Kidney (tissue), 2 donors: ENCODE measurements around the gene SNX6. TPM values are rescaled to one million over a fixed set of nuclear protein-coding genes. Genes with fewer than 3 reads are reported as not detected.

Experiments used
- polyA plus RNA-seq: library from polyadenylated mRNA; stranded (reverse); fragments of 350-450 nt; fragmentation: Illumina TruSeq; extraction: RNeasy Lipid Tissue Mini Kit (QIAGEN cat#74804); gene quantifications from one replicate; pipeline ENCODE4 v1.2.3, GENCODE V29; 2014; ENCODE audit warnings: low read depth, low replicate concordance; ENCODE audit not compliant: insufficient read depth
- total RNA-seq: library from RNA; stranded (reverse); fragmentation: NEBNext Ultra II Directional; extraction: Animal tissue kit (Norgen Biotek cat#: 25700); gene quantifications from one replicate; pipeline ENCODE4 v1.2.1, GENCODE V29; 2021
- donor health status: DM: yes; HTN: yes; CAD: no.

Gene SNX6
- total and polyA plus RNA-seq, 2 donors from 2014 or later, result 46.1 to 83.2 TPM

Other genes starting within 250 kb of the SNX6 start
- gene SPTSSA, start 167.9 kb downstream of the SNX6 start, total RNA-seq, result 17.4 TPM
- gene SPTSSA, start 167.9 kb downstream of the SNX6 start, polyA plus RNA-seq, result 19.2 TPM
- gene EAPP, start 90.4 kb downstream of the SNX6 start, total RNA-seq, result 43.3 TPM
- gene EAPP, start 90.4 kb downstream of the SNX6 start, polyA plus RNA-seq, result 46.0 TPM
- gene CFL2, start 84.4 kb upstream of the SNX6 start, total RNA-seq, result 32.5 TPM
- gene CFL2, start 84.4 kb upstream of the SNX6 start, polyA plus RNA-seq, result 56.3 TPM
- 20.8 TPM for gene BAZ1A, start 245.2 kb upstream of the SNX6 start, total RNA-seq
- 3.1 TPM for gene BAZ1A, start 245.2 kb upstream of the SNX6 start, polyA plus RNA-seq